SH-SY5Y (cell line): Measurements from ENCODE around the gene PTPRM.

Experiments
- GATA2 ChIP-seq: IDR thresholded peaks from 2 replicates; pipeline ENCODE4 v1.6.1; 2011; ENCODE audit warnings: mild to moderate bottlenecking, low read depth, low read length
- GATA3 ChIP-seq: IDR thresholded peaks from 2 replicates; pipeline ENCODE4 v1.6.1; 2011; ENCODE audit warnings: low read depth, mild to moderate bottlenecking, low read length, moderate library complexity

Gene PTPRM

DNA sequence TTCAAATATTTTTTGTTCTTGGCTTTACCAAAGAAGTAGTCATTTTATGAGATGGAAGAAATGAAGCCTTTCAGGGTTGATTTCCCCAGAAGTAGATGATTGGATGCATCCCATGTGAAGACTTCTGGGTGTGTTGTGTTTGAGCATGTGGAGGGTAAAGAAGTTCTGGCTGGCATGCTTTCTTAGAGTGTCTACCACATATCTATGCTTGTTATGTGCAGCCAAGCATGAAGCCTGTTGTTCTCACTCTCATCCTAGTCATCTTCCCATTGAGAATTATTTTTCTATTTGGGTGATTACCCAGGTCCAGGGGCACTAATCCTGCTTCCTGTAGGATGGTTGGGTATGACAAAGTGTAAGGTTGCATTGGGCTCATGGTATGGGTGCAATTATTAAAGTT is 472.9 kb downstream of the PTPRM start:
- TF ChIP-seq GATA3 (no peak), GATA2 (no peak)

DNA sequence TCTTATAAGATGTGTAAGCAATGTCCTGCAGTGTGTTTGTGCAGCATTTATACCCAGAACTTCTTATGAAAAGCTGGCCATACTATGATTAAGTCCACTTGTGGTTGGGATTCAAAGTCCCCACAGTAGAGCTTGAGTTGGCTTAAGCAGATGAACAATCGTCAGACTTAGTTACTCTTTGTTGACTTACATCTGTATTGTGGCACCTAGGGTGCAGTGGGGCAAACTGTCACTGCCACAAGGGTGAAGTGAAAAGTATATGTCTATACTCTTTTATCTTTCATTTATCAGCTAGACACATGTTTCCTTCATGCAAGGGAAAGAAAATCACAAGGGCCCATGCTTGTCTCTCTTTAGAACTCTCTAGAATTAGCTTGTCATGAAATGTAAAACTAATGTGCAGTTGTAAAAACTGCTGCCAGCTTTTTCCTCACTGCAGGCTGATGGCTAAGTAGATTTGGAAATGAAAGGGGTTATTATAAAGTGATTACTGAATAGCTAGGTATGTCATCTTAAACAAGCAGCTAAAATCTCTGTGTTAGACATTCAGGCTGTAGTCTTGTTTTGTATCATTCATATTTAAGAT is 474.5 kb downstream of the PTPRM start:
- TF ChIP-seq GATA3 (no peak), GATA2 (no peak)

DNA sequence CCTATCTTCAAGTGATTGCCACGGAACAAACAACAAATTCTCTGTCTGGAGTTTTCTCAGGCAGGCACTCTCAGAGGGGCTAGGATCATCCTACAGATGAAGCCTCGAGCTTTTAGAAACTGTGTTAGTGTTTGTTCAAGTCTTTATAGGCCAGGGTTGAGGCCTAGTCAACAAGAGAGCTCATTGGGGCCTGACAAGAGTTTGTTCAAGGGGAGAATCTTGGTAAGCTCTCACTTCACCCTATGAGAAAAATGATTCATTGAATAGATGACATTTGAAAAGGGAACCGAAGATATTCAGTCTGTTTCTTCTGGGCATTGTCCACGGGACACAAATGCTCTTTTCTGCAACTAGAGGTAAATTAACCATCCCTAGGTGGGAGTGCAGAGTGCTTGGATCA is 476.9 kb downstream of the PTPRM start:
- TF ChIP-seq GATA2 = no peak
- no peak for TF ChIP-seq GATA3

DNA sequence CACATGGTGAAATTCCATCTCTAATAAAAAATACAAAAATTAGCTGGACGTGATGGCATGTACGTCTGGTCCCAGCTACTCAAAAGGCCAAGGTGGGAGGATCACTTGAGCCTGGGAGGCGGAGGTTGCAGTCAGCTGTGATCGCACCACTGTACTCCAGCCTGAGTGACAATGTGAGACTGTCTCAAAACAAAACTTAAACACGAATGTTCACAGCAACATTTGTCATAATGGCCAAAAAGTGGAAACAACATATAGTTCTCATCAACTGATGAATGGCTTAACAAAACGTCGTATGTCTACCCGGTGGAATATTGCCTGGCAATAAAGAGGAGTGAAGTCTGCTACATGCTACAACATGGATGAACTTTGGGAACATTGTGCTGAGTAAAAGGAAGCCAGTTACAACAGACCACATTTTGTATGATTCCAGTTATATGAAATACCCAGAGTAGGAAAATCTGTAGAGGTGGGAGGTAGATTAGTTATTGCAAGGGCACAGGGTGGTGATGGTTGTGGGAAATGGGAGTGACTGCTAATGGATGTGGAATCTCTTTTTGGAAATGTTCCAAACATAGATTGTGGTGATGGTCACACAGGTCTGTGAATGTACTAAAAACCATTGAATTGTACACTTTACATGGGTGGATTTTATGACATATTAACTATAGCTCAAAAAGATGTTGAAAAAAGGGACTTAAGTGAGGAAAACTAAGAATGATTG is 478.2 kb downstream of the PTPRM start:
- TF ChIP-seq GATA2 = no peak
- TF ChIP-seq GATA3 = no peak

DNA sequence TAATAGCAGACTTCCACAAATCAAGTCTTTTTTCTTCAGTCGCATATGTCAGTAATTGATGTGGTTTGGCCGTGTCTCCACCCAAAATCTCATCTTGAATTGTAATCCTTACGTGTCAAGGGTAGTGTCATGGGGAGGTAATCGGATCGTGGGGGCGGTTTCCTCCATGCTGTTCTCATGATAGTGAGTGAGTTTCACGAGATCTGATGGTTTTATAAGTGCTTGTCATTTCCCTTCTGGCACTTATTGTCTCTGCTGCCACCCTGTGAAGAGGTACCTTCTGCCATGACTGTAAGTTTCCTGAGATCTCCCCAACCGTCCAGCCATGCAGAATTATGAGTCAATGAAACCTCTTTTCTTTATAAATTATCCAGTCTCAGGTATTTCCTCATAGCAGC is 478.8 kb downstream of the PTPRM start:
- TF ChIP-seq GATA2 (no peak), GATA3 (no peak)

DNA sequence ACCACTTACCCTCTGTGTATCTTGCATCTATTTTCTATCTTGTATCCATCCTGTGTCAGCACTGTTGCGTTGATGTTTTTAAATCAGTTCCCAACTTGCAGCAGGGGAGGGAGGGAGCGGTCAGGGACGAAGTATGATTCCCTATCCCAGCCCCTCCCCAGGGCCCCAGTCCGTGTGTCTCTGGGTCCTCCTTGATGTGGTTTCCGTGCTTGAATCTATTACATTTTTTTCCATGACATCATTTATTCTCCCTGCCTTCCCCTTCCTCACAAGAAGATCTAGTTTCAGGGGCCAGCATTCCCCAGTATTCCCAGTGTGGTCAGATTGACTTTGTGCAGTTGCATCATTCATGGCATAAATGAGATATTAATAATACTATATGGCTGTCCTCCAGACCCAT is 479.3 kb downstream of the PTPRM start:
- no peak for TF ChIP-seq GATA3
- no peak for TF ChIP-seq GATA2

DNA sequence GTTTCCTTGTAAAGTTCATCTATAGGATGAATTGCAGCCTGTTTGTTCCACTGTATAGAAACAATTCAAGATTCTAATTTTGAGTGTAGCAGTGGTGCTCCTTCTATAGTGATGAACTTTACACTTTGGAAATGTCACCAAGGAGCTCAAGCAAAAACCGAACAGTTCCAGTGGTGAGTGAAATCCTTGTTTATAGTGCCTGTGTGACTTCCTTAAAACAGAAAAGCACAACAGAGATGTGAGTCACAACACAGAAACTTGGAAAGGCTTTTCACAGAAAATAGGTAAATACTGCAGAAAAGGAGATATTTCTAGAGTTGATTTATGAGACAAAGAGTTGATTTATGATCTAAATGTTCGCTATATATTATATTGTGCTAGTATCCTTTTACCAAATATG is 482.0 kb downstream of the PTPRM start:
- TF ChIP-seq GATA2 = no peak
- TF ChIP-seq GATA3 = no peak

DNA sequence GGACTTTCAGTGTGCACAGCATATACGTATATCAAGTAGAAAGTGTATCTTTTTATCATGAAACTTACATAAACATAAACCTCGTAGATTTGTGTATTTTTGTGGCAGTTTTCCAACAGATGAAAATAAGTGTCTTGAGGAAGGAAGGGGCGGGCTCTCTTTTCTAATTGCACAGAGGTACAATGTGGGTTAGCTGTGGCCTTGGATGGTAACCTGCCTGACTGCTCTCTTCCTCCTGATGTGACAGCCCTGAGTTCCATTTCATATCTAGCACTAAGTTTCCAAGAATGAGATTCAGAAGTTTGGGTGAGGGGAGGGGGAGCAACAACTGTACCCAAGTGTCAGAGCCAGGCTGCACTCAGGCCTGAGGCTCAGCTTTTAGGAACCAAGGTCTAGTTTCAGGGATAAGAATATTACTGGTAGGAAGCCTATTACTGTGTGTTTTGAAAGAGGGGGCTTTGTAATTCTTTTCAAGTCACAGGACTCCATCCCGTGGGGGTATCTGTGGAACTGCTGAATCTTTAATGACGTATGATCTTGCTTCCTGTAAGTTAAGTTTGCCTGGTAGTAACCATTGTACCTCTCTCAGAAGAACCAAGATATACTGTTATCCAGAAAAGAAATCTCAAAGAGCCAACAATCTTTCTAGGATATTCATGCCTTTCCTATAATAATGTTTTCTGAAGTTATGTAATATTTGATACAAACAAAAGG is 483.7 kb downstream of the PTPRM start:
- no peak for TF ChIP-seq GATA2
- no peak for TF ChIP-seq GATA3

DNA sequence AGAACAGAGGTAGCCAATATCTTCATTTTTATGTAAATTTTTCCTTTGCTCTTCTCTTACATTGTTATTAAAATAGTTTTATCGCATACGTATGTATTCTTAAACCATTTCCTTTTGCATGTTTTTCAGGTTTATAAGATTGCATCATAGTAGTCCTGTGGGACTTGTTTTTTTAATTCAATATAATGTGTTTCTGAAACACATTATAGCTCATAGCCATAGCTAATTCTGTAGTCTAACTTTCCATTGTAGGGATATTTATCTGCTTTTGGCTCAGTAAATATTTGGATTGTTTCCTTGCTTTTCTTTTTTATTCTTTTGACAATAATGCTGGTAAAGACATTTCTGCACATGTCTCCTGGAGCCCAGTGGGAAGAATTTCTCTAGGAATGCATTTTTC is 484.3 kb downstream of the PTPRM start:
- no peak for TF ChIP-seq GATA2
- no peak for TF ChIP-seq GATA3

DNA sequence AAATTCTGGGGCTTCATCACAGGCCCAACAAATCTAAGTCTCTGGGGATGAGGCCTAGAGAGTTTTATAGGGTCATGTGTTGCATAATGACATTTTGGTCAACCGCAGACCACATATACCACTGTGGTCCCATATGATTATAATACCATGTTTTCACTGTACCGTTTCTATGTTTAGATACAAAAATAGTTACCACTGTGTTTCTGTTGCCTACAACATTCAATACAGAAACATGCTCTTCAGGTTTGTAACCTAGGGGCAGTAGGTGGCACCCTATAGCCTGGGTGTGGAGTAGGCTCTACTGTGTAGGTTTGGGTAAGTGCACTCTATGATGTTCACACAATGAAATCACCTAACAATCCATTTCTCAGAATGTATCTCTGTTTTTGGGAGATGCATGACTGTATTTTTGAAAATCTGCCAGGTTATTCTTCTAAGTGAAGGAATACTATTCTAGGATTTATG is 485.2 kb downstream of the PTPRM start:
- TF ChIP-seq GATA3 = no peak
- TF ChIP-seq GATA2 = no peak

DNA sequence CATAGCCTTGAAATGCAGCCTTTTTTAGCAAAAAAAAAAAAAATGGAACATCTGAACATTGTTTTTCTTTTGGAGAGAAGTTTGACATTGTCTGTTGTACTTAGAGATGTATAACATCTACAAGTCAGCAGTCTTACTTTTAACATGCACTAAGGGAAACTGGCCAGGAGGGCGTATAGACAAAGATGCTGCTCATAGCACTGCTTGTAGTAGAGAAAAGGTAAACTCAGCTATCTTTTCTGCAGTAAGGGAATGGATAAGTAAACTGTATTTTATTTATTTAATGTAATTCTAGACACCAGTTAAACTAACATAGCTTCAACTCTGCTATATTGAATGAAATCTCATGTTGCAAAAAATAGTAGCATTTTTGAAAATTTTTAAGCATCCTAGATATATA is 489.6 kb downstream of the PTPRM start:
- TF ChIP-seq GATA2 (no peak), GATA3 (no peak)

DNA sequence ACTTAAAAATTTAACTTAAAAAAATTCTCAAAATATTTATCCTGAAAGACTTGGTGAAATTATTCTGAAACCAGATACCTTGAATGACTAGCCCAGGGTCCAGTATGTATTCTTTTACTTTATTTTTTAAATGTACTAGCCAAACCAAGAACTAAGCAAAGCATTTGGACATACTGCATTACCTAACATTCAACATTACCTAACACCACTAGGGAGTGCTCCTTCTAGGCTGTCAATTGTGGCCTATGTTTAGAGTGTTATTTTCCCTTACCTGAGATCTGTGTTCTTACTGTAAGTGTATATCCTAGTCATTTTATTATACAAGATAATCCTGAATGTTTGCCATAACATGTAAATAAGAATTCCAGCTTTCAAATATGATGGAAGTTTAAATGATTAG is 496.6 kb downstream of the PTPRM start:
- no peak for TF ChIP-seq GATA3
- TF ChIP-seq GATA2 = no peak

DNA sequence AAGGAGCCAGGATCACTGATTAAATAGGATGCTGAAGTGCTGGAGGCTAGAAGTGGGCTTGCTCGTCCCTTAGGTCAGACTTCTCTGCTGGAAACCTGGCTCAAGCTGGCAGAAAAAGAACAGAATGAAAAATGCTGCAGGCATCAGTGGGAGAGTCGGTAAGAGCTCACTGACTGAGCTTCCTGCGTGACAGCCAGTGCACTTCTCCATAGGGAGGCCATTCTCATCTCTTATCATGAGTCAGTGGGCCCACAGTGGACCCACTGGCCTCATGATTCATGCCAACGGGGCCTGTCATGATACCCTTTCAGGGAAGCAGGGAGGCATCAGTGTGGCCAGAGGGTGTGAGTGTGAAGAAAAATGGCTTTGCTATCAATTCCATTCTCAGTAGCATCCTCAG is 498.2 kb downstream of the PTPRM start:
- no peak for TF ChIP-seq GATA3
- TF ChIP-seq GATA2 = no peak

DNA sequence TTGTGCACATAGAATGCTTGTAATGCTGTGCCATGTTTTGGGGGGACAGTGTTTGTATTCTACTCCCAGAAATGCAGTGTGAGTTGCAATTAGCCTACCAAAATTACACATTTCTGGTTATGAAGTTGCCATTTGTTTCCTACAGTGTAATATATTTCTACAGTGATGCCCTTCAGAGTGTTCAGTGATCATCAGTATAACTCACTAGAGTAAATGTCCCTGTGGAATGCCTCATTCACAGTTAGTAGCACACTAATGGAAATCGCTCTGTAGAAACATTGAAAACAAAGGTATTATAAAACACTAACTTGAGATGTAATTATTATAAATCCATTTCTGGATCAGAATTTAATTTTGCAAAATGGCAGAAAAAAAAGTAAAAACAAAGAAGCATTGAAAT is 498.7 kb downstream of the PTPRM start:
- no peak for TF ChIP-seq GATA2

DNA sequence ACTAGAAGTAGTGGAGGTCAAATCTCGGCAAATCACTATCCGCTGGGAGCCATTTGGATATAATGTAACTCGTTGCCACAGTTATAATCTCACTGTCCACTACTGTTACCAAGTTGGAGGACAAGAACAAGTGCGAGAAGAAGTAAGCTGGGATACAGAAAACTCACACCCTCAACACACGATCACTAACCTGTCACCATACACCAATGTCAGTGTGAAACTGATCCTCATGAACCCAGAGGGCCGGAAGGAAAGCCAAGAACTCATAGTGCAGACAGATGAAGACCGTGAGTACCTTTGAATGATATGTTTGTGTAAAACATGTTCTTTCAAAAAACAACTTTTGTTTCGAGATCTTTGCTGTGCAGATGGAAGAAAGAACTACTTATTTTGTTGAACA is 502.6 kb downstream of the PTPRM start:
- no peak for TF ChIP-seq GATA2
- TF ChIP-seq GATA3 = no peak

DNA sequence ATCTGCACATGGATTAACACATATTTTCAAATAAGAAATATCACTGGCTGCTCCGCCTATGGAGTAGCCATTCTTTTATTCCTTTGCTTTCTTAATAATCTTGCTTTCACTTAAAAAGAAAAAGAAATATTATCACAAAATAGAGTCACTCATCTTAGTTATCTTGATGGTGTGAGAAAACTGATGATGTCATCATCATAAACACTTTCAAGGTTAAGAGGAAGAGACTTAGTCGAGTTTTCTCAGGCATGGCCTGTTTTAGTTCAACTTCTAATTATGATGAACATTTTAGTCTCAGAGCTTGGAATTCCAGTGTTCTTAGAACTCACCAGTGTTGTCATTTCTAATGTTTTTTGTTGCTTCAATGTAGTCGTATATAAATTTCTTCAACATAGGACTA is 506.1 kb downstream of the PTPRM start:
- TF ChIP-seq GATA3 (no peak), GATA2 (no peak)
